Dedifferentiated amniotic fluid mesenchymal stem cell (primary cell): ENCODE results near the gene DPEP1.
"Not testable (repeated sequence)": the region's sequence is repeated elsewhere in the genome, so short reads cannot be mapped to it uniquely, and the experiment has no call there.

Source experiments
- DNase-seq: peaks from one replicate; pipeline ENCODE4 v3.0.0-alpha.2; 2016; ENCODE audit errors: extremely low spot score

Gene DPEP1

DNA sequence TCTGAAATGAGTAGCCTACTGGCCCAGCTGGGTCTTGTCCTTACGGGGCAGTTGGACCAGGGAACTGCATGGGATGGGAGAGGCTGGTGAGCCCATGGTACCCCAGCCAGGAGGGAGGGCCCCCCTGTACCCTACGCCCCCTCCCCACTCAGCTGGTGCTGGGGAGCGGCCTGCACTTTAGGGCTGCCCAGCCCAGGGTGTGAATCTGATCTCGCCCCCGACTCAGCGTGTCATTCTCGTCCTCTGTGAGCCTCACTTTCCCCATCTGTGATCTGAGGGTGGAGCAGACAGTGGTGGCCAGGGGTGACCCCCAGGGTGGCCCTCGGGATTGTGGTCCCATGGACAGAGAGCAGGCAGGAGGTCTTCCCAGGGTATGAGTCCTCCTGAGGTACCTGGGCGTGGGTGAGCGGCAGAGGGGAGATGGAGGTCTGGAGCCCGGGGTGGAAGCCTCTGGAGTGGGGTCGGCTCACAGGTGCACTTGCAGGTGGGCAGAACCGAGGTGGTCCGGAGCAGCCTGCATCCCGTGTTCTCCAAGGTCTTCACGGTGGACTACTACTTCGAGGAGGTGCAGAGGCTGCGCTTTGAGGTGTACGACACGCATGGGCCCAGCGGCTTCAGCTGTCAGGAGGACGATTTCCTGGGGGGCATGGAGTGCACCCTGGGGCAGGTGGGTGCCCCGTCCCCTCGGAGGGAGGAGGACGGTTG is 36.2 kb upstream of the DPEP1 start:
- no peak for DNase-seq

DNA sequence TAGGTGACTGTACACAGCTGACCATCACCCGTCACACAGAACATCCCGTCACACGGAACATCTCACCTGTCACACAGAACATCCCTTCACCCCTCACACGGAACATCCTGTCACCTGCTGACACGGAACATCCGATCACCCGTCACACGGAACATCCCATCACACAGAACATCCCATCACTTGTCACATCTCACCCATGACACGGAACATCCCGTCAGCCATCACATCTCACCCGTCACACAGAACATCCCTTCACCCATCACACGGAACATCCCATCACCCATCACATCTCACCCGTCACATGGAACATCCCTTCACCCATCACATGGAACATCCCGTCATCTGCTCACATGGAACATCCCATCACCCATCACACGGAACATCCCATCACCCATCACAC is 34.1 kb upstream of the DPEP1 start:
- no peak for DNase-seq

DNA sequence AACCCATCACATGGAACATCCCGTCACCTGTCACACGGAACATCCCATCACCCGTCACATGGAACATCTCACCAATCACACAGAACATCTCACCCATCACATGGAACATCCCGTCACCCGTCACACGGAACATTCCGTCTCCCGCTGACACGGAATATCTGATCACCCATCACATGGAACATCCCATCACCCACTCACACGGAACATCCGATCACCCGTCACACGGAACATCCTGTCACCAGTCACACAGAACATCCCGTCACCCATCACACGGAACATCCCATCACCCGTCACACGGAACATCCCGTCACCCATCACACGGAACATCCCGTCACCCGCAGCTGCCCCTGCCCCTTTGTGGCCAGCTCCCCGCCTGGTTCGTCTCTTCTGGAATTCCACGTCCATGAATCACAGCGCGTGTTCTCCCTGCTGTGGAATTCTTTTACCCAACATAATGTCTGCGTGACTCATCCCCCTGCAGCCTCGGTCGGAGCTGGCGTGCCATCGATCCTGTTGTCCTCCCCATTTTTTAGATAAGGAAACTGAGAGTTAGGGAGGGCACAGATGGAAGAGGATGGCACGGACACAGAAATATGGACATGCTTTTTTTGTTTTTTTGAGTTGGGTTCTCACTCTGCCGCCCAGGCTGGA is 32.3 kb upstream of the DPEP1 start:
- peak; percentile 99 for DNase-seq

DNA sequence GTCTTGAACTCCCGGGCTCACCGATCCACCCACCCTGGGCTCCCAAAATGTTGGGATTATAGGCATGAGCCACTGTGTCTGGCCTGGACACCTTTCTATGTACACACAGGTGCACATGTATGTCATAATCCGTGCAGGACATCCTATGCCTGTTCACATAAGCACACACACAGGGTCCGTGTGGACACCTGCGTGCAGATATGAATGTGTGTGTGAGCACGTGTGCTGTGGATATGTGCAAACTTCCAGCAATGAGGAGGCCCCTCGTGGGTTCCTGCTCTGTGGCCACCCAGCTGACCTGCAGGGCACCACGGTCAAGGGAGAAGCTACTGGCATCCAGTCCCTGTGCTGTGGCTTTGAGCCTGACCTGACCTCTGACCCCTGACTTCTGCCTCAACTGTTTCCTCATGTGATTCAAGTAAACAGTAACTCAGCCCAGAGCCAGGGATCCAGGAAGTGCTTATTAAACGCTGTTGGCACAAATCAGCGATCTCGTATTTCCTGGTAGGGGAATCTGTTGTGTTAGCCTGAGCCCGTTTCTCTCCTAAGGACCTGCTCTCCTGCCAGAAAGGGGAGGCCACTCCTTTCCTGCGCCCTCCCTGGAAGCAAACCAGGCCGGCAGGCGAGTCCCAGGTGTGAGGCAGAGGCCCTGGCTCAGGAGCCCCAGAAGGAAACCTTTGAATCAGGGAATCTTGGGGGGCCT is 31.4 kb upstream of the DPEP1 start:
- DNase-seq = no peak

DNA sequence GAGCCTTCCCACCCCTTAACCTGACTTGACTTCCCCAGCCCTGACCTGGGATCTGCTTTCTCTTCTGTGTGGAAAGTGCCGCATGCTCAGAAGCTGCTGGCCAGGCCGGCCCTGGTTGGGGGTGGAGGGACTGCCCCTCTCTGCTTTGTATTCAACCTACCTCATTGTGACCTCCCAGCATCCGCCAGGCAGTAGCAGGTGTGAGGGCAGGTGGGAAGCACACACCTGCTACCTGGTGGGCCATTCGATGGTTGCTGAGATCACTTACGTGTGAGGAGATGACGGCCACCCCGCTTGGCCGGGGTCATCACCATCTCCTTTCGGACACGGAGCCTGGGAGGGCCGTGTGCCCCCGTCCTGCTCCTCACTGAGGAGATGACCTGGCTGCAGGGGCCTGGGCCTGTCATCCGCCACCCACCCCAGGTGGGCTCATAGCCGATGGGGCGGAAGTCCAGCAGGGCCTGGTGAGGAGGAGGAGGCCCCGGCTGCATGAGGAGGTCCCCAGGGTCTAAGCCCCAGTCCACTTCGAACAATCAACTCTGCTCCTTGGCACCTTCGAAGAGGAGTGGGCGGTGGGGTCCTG is 30.7 kb upstream of the DPEP1 start:
- no peak for DNase-seq

DNA sequence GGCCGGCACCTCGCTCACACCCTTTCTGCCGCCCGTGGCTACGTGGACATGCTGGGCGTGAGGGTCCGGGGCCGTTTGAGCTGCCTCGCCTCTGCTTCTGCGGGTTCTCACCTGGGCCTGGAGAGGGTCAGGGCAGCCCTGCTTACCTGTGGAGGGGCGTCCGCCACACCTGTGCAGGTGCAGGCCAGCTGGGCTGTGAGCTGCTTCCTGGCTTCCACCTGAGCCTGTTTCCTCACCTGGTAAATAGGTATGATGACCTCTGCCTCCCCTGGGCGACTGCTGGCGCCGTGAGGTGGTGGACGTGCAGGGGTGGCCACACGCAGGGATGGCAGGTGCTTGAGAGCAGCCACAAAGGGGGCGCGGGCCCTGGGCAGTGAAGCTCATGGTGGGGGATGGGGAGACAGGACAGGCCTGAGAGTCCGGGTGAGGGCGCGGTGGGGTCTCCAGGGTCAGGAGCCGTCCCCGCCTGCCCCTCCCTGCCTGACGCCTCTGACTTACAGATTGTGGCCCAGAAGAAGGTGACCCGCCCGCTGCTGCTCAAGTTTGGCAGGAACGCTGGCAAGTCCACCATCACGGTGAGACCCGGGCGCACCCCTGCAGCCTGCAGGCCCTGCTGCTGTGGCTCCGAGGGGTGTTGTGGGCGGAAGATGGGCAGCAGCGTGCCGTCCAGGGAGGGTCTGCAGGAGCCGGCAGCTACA is 30.1 kb upstream of the DPEP1 start:
- DNase-seq = no peak

DNA sequence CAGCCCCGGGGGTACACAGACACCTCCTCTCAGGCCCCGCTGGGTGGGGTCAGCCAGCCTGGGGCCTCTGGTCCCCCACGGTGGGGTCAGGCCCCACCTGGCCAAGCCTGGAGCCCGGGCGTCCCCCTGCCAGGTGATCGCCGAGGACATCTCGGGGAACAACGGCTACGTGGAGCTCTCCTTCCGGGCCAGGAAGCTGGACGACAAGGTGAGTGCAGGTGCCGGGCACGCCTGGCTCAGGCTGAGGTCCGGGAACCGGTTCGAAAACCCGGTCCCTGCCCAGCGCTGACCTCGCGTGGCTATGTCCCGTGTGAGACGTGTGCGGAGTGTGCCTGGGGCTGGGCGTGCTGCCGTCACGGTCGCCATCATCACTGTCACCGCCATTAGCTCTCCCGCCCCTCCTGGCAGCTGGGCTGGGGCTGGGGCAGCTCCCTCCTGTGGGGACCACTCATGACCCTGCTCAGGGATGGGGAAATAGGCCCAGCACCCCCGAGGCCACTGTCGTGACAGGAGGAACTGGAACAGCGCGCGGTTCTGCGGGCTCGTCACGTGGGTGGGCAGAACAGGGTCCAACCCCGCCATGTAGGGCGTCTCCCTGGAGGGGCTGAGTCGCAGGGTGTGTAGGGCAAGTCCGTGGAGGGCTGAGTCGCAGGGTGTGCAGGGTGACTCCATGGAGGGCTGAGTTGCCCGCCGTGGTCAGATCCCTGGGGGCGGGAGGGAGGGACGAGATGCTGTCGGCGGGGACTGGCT is 29.4 kb upstream of the DPEP1 start:
- no peak for DNase-seq

DNA sequence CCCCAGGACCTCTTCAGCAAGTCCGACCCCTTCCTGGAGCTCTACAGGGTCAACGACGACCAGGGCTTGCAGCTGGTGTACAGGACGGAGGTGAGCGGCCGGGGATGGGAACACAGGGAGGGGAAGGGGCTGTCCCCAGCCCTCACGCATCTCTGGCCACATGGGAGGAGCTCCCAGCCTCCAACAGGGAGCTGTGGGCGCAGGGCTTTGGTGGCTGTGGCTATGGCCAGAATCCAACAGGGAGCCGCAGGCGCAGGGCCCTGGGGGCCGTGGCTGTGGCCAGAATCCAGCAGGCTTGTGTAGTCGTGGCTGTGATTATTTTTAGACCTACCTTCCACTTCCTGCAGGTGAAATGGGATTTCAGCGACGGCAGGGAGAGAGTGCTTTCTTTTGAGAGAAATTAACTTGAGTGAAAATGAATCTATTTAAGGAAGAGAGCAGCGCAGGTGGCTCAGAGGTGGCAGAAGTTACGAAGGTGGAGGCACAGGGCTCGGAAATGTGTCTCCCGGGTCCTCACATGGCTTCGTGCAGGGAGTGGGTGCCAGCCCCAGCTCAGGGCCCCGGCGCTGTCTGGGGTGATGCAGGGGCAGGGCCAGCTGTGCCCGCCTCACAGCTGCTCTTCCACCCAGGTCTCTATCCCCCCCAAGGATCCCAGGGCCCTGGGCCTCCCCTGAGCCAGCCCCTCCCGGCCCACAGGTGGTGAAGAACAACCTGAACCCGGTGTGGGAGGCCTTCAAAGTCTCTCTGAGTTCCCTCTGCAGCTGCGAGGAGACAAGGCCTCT is 28.5 kb upstream of the DPEP1 start:
- DNase-seq = no peak

DNA sequence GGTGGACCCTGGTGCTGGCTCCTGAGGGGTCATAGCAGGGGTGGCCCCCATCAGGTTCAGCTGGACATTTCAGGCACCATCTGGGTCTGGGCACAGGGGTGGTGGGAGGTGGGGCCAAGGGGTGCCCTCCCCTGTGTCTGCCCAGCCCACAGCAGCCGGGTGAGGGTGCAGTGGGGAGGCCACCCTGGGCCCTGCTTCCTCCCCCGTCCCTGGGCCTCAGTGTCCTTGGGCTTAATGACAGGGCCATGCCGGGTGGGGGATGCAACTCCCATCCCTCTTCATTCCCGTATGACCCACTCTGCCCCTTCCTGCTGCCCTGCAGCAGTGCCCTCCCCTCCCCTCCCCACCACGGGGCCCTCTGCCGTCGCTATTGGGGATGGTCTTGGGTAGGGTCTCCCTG is 27.2 kb upstream of the DPEP1 start:
- no peak for DNase-seq

DNA sequence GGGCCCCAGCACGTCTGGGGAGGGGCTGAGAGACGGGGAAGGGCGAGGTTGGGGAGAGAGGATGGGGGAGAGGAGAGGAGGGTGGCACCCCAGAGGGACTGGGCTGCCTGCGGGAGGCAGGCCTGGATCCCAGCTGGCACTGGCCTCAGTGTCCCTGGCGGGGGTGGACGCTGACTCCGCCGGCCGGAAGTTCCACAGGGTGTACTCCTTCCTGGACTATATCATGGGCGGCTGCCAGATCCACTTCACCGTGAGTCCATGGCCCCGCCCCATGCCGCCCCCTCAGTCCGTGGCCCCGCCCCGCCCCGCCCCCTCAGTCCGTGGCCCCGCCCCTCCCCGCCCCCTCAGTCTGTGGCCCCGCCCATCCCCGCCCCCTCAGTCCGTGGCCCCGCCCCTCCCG is 26.6 kb upstream of the DPEP1 start:
- DNase-seq = no peak

DNA sequence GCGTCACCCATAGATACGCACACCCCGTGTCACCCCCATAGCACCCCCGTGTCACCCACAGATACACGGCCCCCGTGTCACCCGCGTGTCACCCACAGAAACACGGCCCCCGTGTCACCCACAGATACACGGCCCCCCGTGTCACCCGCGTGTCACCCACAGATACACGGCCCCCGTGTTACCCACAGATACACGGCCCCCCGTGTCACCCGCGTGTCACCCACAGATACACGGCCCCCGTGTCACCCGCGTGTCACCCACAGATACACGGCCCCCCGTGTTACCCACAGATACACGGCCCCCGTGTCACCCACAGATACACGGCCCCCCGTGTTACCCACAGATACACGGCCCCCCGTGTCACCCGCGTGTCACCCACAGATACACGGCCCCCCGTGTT is 25.8 kb upstream of the DPEP1 start:
- not testable (repeated sequence) for DNase-seq

DNA sequence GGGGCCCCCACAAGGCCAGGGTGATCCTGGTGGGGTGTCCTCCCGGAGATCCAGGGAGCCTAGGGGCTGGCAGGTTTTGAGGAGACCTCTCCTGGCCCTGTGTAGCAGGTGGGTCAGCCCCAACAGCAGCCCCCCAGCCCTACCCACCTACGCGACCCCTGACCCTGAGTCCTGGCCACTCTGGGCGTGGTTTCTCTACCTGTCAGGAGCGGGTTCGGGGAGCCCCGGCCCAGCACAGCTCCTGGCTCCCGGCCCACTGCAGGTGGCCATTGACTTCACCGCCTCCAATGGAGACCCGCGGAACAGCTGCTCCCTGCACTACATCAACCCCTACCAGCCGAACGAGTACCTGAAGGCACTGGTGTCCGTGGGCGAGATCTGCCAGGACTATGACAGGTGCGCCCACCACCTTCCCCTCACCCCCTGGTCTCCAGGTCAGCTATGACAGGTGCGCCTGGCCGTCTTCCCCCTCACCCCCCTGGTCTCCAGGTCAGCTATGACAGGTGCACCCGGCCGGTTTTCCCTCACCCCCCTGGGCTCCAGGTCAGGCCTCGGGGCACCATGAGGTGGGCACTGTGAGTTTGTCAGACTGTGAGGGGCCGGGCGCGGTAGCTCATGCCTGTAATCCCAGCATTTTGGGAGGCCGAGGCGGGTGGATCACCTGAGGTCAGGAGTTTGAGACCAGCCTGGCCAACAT is 24.9 kb upstream of the DPEP1 start:
- no peak for DNase-seq

DNA sequence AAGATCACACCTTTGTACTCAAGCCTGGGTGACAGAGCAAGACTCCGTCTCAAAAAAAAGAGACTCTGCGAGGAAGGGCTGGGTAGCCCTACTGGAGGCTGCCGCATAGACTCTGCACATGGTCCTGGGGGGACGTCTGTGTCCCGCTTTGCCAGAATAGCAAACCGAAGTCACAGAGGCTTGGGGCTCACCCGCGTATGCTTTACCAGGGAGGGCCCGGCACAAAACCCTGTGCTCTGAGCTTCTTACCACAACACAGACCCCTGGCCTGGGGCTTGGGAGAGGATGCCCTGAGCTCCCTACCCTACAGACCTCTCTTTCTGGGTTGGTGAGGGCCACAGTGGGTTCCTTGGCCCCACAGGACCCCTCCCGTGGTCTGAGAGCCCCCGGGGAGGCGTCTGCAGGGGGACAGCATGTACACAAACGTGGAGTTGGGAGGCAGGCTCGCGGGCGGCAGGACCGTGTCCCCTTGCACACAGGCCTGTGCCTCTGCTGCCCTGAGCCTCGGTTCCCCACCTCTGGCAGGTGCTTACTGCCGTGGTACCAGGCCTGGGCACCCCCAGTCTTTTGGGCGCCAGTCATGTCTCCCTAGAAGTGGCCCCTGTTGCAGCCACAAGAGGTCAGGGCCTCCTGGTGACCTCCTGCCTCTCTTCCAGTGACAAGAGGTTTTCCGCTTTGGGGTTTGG is 24.1 kb upstream of the DPEP1 start:
- no peak for DNase-seq

DNA sequence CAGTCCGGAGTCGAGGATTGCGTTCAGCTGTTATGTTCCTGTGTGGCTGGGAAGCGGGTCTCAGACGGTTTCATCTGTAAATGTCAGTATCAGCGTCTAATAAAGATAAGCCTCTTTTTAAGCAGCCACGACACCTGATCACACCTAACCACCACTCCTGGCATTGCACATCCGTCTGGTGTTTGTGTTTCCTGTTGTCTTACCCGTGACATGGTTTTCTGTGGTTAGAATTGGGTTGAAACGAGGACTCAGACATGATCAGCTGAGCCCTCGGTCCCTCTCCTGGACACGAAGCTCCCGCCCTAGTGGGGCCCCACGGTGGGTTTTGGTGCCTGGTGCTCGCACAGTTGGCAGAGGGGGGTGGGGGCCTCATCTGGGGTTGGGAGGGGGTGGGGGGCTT is 19.6 kb upstream of the DPEP1 start:
- no peak for DNase-seq

DNA sequence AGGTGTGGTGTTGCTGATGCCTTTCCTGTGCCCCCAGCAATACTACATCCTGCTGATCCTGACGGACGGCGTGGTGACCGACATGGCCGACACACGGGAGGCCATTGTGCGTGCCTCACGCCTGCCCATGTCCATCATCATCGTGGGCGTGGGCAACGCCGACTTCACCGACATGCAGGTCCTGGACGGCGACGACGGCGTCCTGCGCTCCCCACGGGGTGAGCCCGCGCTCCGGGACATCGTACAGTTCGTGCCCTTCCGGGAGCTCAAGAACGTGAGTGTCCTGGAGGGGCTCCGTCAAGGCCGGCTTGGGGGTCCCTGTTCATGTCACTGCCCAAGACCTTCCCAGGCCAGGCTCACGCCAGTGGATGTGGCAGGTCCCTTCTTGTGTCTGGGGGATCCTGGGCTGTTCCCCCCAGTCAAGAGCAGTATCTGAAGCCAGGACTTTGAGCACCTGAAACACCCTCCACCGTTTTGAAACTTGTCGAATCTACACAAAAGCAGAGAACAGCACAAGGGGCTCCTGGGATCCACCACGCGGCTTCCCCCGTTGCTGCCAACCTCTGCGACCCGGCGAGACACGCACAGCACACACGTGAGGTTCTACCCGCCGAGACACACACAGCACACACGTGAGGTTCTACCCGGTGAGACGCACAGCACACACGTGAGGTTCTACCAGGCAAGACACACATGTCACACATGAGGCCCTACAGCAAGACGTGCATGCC is 17.9 kb upstream of the DPEP1 start:
- DNase-seq = no peak

DNA sequence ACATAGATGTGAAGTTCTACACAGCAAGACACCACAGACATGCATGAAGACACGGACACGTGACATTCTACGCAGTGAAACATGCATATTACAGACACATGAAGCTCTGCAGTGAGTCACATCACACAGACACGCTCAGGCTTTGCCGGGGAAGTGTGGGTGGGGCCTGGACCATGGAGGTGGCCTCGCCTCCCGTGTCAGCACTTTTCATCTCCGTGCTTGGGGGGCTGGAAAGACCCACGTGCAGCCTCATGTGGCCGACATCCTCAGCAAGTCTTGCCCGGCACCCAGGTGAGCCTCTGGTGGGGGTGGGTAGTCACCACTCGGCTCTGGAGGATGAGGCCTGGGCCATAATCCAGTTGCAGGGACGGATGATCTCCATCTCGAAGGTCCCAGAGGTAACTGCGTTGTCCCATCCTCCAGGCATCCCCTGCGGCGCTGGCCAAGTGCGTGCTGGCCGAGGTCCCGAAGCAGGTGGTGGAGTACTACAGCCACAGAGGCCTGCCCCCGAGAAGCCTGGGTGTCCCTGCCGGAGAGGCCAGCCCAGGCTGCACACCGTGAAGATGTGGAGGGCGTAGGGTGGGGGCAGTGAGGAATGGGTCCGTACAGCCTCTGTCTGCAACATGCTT is 17.3 kb upstream of the DPEP1 start:
- no peak for DNase-seq

DNA sequence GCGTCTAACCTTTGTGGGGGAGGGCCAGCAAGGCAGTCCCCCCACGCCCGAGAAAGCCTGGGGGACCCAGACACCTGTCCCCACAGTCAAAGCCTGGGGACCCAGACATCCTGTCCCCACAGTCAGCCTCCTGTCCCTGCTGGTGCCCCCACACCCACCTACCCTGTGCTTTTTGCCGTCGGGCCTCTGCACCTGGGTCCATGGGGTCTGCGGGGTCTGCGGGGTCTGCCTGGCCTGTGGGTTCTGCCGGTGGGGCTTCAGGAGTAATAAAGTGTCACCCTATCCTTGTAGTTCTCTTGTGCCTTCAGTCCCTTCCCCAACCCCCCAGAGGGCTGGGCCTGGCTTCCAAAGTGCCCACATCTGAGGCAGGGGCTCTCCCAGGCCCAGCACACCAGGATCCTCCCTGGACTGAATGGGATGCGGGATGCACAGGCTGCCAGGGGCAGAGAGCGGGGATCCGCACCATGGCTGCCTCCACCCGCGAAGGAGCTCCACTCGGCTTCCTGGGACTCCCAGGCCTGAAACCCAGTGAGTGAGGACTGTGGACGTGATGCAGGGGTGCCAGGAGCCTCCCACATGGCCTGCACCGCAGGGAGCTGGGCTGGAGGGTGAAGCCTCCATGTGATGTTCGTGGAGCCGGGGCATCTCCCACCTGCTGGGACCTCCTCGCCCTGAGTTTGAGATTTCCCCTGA is 16.3 kb upstream of the DPEP1 start:
- no peak for DNase-seq

DNA sequence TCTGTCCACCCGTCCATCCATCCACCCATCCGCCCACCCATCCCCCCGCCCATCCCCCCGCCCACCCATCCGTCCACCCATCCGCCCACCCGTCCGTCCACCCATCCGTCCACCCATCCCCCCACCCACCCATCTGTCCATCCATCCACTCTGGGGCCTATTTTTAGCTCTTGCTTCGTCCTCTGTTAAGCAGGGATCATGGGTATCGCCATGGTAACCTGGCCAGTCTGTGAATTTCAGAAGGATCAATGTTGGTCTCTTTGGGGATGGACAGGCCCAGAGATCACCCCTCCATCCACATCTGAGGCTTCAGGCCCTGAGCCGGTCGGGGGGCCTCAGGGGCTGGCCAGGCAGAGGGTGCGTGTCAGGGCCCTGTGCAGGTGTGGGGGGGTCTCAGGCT is 15.2 kb upstream of the DPEP1 start:
- DNase-seq = no peak
